Fibroblast of pulmonary artery (primary cell): ENCODE measurements around the gene IPO11.

ENCODE experiments used
- DNase-seq: peaks from one replicate; pipeline ENCODE4 v3.0.0-alpha.2; 2010; ENCODE audit warnings: low read depth
- H3K4me3 ChIP-seq: replicated peaks from 2 replicates; pipeline ENCODE4 v1.5.1; 2011; ENCODE audit warnings: low read depth, mild to moderate bottlenecking, control low read depth, low read length, moderate library complexity
- CTCF ChIP-seq: IDR thresholded peaks from 2 replicates; pipeline ENCODE4 v1.5.1; 2011; ENCODE audit warnings: mild to moderate bottlenecking, control low read depth, low read length, inconsistent platforms; ENCODE audit errors: missing control alignments

IPO11 gene

GRCh38 chr5:62547945-62548630, 135.5 kb downstream of the IPO11 start:
- no peak overlapping the region for H3K4me3 ChIP-seq
- no peak for TF ChIP-seq CTCF
- no peak for DNase-seq

- no peak for TF ChIP-seq CTCF
Measured at GRCh38 chr5:62550103-62550502, 137.5 kb downstream of the IPO11 start.

GRCh38 chr5:62555930-62556329, 143.4 kb downstream of the IPO11 start:
- no peak for DNase-seq
- H3K4me3 ChIP-seq: no peak overlapping the region
- TF ChIP-seq CTCF: no peak

More at GRCh38 chr5:62550103-62550502, 137.5 kb downstream of the IPO11 start:
- DNase-seq: no peak
- no peak overlapping the region for H3K4me3 ChIP-seq

- no peak for TF ChIP-seq CTCF
- H3K4me3 ChIP-seq: no peak overlapping the region
- DNase-seq: no peak
Measured at GRCh38 chr5:62558941-62559340, 146.4 kb downstream of the IPO11 start.

GRCh38 chr5:62560786-62561185, 148.2 kb downstream of the IPO11 start:
- no peak for DNase-seq
- no peak overlapping the region for H3K4me3 ChIP-seq
- no peak for TF ChIP-seq CTCF

DNA sequence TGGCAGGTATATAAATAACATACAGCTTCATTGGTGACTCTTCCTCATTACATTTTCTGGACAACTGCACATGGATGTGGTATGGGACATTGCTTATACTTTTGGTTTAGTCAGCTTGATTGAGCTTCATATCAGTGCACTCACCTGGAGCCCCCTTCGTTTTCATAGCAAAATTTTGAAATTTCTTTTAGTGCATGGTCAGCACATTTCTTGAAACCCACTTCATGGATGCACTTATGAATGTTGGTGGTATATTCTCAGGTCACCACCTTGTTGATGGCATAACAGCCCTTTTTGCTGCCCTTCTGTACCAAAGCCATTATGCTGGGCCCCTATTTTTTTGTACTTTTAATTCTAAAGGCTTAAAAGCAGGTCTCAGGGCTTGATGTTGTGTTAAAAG, 149.3 kb downstream of the IPO11 start:
- no peak overlapping the region for H3K4me3 ChIP-seq
- DNase-seq: no peak
- no peak for TF ChIP-seq CTCF

GRCh38 chr5:62562867-62563266, 150.3 kb downstream of the IPO11 start:
- H3K4me3 ChIP-seq: no peak overlapping the region
- no peak for DNase-seq
- no peak for TF ChIP-seq CTCF
